Hepatocyte (in vitro differentiated cells): ENCODE data around the gene SLC25A45. TPM values are rescaled to one million over a fixed set of nuclear protein-coding genes. Genes with fewer than 3 reads are reported as not detected.

Experiments
- DNase-seq: peaks from one replicate; pipeline ENCODE4 v3.0.0-alpha.2; 2016; ENCODE audit warnings: low spot score
- H2AFZ ChIP-seq: fragments of 200-600 bp; sonication (generic); 2 replicates; pipeline ENCODE4 v1.6.0; 2016; ENCODE audit warnings: antibody characterized with exemption, mild to moderate bottlenecking
- H3K27ac ChIP-seq: fragments of 200-600 bp; sonication (generic); 2 replicates; pipeline ENCODE4 v1.5.1; 2016; ENCODE audit warnings: mild to moderate bottlenecking
- H3K27me3 ChIP-seq: fragments of 200-600 bp; sonication (generic); 2 replicates; pipeline ENCODE4 v1.6.1; 2016
- H3K36me3 ChIP-seq: fragments of 200-600 bp; sonication (generic); replicated peaks from 2 replicates; pipeline ENCODE4 v1.5.1; 2016; ENCODE audit warnings: low read depth; ENCODE audit not compliant: insufficient read depth
- H3K4me1 ChIP-seq: fragments of 200-600 bp; sonication (generic); 2 replicates; pipeline ENCODE4 v1.5.1; 2016; ENCODE audit warnings: mild to moderate bottlenecking, moderate library complexity; ENCODE audit not compliant: insufficient read depth
- H3K4me2 ChIP-seq: fragments of 200-600 bp; sonication (generic); 2 replicates; pipeline ENCODE4 v1.6.0; 2016
- H3K4me3 ChIP-seq: fragments of 200-600 bp; sonication (generic); 2 replicates; pipeline ENCODE4 v1.5.1; 2016; ENCODE audit warnings: mild to moderate bottlenecking
- H3K79me2 ChIP-seq: fragments of 200-600 bp; sonication (generic); 2 replicates; pipeline ENCODE4 v1.6.0; 2017; ENCODE audit warnings: mild to moderate bottlenecking
- H3K9me2 ChIP-seq: fragments of 200-600 bp; sonication (generic); replicated peaks from 2 replicates; pipeline ENCODE4 v1.6.0; 2017; ENCODE audit warnings: mild to moderate bottlenecking; ENCODE audit not compliant: insufficient read depth
- H3K9me3 ChIP-seq: fragments of 200-600 bp; sonication (generic); 2 replicates; pipeline ENCODE4 v1.5.1; 2016; ENCODE audit warnings: low read depth, mild to moderate bottlenecking
- H4K20me1 ChIP-seq: fragments of 200-600 bp; sonication (generic); 2 replicates; pipeline ENCODE4 v1.6.0; 2016; ENCODE audit warnings: mild to moderate bottlenecking; ENCODE audit not compliant: insufficient read depth, poor library complexity, severe bottlenecking
- EZH2 ChIP-seq: fragments of 200-600 bp; sonication (generic); IDR thresholded peaks from 2 replicates; pipeline ENCODE4 v1.6.1; 2016; ENCODE audit warnings: antibody characterized with exemption, mild to moderate bottlenecking, borderline replicate concordance
- EZH2phosphoT487 ChIP-seq: fragments of 200-600 bp; sonication (generic); IDR thresholded peaks from one replicate; pipeline ENCODE4 v1.6.1; 2018; ENCODE audit warnings: antibody characterized with exemption, mild to moderate bottlenecking, low read depth, moderate library complexity; ENCODE audit not compliant: unreplicated experiment, severe bottlenecking
- WGBS: methylation state at CpG from one replicate; pipeline ENCODE4 v1.1.6; 2016; ENCODE audit warnings: low lambda C conversion rate; ENCODE audit errors: missing lambda C conversion rate; 5-methylcytosine and 5-hydroxymethylcytosine counted together
- polyA plus RNA-seq: library from polyadenylated mRNA; unstranded; fragments of >200 nt; fragmentation: Nextera tagmentation; extraction: Ambion mirVana; gene quantifications from 2 replicates; pipeline ENCODE4 v1.2.1, GENCODE V29; 2016
- total RNA-seq: library from RNA; depleted of rRNA; stranded (reverse); fragments of >200 nt; gene quantifications from 2 replicates; pipeline ENCODE4 v1.2.3, GENCODE V29; 2014
- TF ChIP-seq, protein P1 (sequence below): fragments of 200-600 bp; sonication (generic); IDR thresholded peaks from 2 replicates; pipeline ENCODE4 v1.5.1; 2016; ENCODE audit warnings: antibody characterized with exemption, mild to moderate bottlenecking; ENCODE audit not compliant: poor library complexity

Gene SLC25A45
- total and polyA plus RNA-seq, 2 experiments from 2014 or later = 8.8 to 13.9 TPM

DNA sequence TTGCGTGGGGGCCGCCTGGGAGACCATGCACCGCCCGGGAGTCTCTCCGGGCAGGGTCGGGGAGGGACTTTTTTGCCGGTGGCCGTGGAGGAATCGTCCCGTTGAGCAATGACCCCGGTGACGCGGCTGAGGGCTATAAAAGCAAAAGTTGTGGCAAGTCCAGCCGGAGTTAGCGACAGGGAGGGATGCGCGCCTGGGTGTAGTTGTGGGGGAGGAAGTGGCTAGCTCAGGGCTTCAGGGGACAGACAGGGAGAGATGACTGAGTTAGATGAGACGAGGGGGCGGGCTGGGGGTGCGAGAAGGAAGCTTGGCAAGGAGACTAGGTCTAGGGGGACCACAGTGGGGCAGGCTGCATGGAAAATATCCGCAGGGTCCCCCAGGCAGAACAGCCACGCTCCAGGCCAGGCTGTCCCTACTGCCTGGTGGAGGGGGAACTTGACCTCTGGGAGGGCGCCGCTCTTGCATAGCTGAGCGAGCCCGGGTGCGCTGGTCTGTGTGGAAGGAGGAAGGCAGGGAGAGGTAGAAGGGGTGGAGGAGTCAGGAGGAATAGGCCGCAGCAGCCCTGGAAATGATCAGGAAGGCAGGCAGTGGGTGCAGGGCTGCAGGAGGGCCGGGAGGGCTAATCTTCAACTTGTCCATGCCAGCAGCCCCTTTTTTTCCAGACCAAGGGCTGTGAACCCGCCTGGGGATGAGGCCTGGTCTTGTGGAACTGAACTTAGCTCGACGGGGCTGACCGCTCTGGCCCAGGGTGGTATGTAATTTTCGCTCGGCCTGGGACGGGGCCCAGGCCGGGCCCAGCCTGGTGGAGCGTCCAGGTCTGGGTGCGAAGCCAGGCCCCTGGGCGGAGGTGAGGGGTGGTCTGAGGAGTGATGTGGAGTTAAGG lies 40.4 kb upstream of the SLC25A45 start, which contains the start of gene NEAT1:
TSS of gene NEAT1 (plus strand) at position 166 of the 883 bp plus-strand sequence.
- peaks cover 69% of the 10 kb centered on the region for H3K79me2 ChIP-seq
- H4K20me1 ChIP-seq = peaks cover 50% of the 10 kb centered on the region
- peak within 1 kb of the TSS; percentile 32 for H2AFZ ChIP-seq
- no peaks in the 10 kb centered on the region for H3K27me3 ChIP-seq
- no peaks in the 10 kb centered on the region for H3K9me3 ChIP-seq
- 21% methylated on average over 36 of the region's 40 CpGs for WGBS
- H3K27ac ChIP-seq = peak within 1 kb of the TSS; percentile 100
- DNase-seq = peak; percentile 94
- H3K36me3 ChIP-seq = no peaks in the 10 kb centered on the region
- H3K4me1 ChIP-seq = peaks cover 28% of the 10 kb centered on the region
- TF ChIP-seq EZH2 = no peak
- no peak for TF ChIP-seq EZH2phosphoT487
- TF ChIP-seq, protein P1, sequence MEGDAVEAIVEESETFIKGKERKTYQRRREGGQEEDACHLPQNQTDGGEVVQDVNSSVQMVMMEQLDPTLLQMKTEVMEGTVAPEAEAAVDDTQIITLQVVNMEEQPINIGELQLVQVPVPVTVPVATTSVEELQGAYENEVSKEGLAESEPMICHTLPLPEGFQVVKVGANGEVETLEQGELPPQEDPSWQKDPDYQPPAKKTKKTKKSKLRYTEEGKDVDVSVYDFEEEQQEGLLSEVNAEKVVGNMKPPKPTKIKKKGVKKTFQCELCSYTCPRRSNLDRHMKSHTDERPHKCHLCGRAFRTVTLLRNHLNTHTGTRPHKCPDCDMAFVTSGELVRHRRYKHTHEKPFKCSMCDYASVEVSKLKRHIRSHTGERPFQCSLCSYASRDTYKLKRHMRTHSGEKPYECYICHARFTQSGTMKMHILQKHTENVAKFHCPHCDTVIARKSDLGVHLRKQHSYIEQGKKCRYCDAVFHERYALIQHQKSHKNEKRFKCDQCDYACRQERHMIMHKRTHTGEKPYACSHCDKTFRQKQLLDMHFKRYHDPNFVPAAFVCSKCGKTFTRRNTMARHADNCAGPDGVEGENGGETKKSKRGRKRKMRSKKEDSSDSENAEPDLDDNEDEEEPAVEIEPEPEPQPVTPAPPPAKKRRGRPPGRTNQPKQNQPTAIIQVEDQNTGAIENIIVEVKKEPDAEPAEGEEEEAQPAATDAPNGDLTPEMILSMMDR = no peak
- H3K4me3 ChIP-seq = peak within 1 kb of the TSS; percentile 63
- H3K4me2 ChIP-seq = peak within 1 kb of the TSS; percentile 91
- H3K9me2 ChIP-seq = no peaks in the 10 kb centered on the region

DNA sequence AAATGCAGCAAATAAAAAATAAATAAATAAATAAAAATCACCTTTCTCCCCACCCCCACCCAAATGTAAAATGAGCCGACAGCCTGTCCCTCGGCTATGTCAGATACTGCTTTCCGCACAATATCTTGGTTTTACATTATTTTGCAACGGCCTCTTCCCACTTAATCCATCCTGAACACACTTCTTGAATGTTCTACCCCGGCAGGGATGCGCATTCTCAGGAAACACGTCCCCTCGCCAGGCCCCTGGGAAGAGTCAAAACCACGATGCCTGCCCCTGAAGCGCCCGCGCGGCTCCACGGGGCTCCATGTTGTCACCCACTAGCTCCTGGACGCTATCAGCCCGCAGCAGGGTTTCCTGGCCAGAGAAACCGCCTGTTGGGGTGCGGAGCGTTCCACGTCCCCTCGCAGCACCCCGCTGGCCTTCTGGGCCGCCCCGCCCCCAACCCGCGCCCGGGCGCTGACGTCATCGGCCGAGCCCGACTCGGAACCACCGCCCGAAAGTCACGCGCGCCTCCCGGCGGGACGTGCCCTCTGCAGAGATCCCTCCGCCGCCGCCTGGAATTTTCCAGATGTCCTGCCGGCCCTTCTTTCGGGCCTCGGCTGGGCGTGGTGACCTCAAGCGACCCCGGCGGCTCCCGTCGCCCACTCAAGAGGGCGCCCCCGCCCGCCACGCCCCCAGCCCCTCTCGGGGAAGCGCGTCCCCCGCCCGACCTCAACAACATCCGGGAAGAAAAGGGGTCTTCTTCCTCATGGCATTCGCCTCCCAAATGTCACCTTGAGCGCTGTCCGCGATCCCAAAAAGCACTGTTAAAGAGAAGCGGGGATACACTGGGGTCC lies 39.6 kb upstream of the SLC25A45 start:
- 4% methylated on average over 45 of the region's 68 CpGs for WGBS

DNA sequence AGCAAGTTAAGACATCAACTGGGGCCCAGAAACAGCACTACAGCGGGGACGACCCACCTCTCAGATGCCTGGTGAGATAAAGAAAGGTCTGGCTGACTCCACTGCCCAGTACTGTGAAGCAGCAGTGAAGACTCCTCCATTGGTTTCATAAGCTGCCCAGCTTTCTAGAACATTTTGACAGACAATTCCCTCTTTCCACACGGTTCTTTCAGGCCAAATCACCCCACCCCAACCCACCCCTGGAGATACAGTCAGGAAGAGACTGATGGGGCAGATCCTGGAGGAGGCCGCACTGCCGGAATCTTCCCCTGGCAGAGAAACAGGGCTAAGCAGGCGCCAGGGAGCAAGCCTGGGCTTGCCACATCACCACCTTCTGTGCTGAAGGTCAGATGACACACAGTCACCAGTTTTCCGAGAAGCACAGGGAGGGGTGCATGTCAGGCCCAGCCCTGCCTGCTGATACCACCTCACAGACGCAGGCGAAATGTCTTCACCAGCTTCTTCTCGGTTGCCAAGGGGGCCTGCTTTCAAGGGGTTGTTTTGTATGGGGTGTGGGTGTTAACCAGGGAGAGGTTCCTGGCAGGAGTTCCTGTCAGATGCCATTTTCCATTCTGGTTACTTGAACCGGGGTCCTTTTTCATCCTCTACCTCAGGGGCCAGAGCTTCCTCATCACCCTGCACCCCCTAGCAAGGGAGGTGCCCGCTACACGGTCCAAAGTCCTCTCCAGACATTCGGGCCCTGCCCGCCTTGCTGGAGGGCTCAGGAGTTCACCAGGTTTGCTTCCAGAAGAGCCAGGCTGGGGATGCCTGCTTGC lies 38.7 kb upstream of the SLC25A45 start:
- Histone ChIP-seq H3K4me1 (peaks cover 43% of the 10 kb centered on the region), H3K4me3 (peak overlapping the region; percentile 47), H3K27me3 (no peaks in the 10 kb centered on the region), H3K79me2 (peaks cover 68% of the 10 kb centered on the region), H4K20me1 (peaks cover 34% of the 10 kb centered on the region), H3K36me3 (no peaks in the 10 kb centered on the region), H3K9me2 (no peaks in the 10 kb centered on the region), H3K4me2 (peak overlapping the region; percentile 91), H2AFZ (no peak overlapping the region), H3K9me3 (no peaks in the 10 kb centered on the region), H3K27ac (peak overlapping the region; percentile 100)
- peak; percentile 95 for DNase-seq
- 21% methylated on average over 15 of the region's 15 CpGs for WGBS
- TF ChIP-seq, protein P1 = no peak
- TF ChIP-seq EZH2phosphoT487 (no peak), EZH2 (no peak)

More for the DNA sequence above, 39.6 kb upstream of the SLC25A45 start:
- no peaks in the 10 kb centered on the region for H3K27me3 ChIP-seq
- H3K79me2 ChIP-seq = peaks cover 69% of the 10 kb centered on the region
- no peaks in the 10 kb centered on the region for H3K36me3 ChIP-seq
- H2AFZ ChIP-seq = peak overlapping the region; percentile 32
- H4K20me1 ChIP-seq = peaks cover 42% of the 10 kb centered on the region
- H3K27ac ChIP-seq = peak overlapping the region; percentile 100
- peaks cover 37% of the 10 kb centered on the region for H3K4me1 ChIP-seq
- H3K4me2 ChIP-seq = peak overlapping the region; percentile 91
- peak overlapping the region; percentile 63 for H3K4me3 ChIP-seq
- H3K9me3 ChIP-seq = no peaks in the 10 kb centered on the region
- DNase-seq = peak; percentile 99
- H3K9me2 ChIP-seq = no peaks in the 10 kb centered on the region
- TF ChIP-seq EZH2phosphoT487 (no peak), EZH2 (no peak)
- TF ChIP-seq, protein P1 = peak; percentile 20
